GM21515 (cell line): ENCODE results near the gene TMEM144.
"Not testable (repeated sequence)": the region's sequence is repeated elsewhere in the genome, so short reads cannot be mapped to it uniquely, and the experiment has no call there.

Source experiments
- ATAC-seq: cut with Tn5 transposase; IDR thresholded peaks from one replicate; pipeline ENCODE4 v1.9.1; 2021; ENCODE audit not compliant: unreplicated experiment

Gene TMEM144

DNA sequence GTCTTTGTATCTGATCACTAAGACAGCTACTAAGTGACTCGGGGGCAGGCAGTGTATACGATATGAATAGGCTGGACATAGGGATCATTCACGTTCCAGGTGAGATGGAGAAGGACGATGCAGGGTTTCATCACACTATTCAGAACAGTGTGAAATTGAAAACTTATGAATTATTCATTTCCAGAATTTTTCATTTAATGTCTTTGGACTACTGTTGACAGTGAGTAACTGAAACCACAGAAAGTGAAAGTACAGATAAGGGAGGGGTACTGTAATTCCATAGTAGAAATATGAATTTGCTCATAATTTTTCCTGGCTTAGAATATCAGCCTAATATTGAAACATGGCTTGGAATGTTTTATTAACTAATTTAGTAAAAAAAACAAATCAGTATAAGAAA lies 24.4 kb downstream of the TMEM144 start:
- no peak for ATAC-seq

- ATAC-seq, result no peak
Observed at GRCh38 chr4:158236304-158237030, 26.2 kb downstream of the TMEM144 start.

- ATAC-seq, result no peak
Observed at GRCh38 chr4:158238575-158238974, 28.3 kb downstream of the TMEM144 start.

DNA sequence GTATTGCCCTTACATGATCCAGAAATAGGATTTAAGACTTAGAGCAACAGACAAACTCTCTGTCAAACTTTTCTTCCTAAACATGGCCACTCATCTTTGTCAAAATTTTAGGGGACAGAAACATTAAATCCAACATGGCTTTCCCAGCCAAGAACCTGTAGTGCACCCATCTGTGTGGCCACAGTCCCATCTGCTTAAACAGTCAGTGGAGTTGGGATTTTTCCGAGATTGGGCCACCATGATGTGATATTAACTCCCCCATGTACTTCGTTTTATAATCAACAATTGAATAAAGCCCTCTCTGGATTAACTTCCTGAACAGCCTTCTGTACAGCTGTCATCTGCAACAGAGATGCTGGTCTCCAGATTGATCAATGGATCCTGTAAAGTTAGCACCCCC lies 28.9 kb downstream of the TMEM144 start:
- ATAC-seq, result no peak

DNA sequence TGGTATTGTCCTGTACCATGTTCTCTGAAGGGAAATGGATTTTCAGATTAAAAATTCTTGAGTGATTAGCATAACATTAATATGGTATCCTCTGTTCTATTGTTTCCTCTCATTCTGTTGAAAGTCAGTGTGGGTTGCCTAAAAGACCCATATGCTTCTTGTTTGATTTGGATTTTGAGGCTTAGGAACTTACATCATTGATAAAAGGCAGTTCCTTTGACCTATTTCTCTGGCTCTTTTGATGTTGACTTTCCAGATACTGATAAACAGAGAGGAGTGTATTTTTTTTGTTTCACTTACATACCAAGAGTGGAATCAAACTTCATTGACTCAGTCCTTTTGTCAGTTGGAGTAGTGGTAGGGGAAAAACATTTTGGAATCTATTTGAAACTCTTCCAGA lies 32.8 kb downstream of the TMEM144 start:
- no peak for ATAC-seq

DNA sequence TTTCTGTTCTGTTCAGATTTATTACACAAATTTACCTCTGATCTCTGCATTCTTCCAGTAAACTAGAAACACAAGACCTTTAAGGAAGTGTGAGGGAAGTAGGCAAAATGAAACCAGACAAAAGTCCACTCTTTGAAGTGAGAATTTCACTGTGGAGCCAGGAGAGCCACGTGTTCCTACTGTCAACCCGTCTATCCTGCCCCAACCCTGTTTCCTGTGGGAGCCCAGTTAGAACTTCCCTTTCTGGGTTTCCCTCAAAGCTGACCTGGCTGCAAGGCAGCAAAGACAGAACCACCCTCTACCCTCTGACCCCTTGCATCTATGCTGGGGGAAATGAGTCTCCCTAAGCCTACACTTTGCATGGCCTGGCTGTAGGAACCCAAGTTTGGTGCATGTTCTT lies 40.0 kb downstream of the TMEM144 start:
- ATAC-seq, result no peak

- peak; percentile 77 for ATAC-seq
Observed at GRCh38 chr4:158253350-158253980, 43.2 kb downstream of the TMEM144 start.

GRCh38 chr4:158254292-158254691 lies 44.0 kb downstream of the TMEM144 start:
- ATAC-seq, result no peak

DNA sequence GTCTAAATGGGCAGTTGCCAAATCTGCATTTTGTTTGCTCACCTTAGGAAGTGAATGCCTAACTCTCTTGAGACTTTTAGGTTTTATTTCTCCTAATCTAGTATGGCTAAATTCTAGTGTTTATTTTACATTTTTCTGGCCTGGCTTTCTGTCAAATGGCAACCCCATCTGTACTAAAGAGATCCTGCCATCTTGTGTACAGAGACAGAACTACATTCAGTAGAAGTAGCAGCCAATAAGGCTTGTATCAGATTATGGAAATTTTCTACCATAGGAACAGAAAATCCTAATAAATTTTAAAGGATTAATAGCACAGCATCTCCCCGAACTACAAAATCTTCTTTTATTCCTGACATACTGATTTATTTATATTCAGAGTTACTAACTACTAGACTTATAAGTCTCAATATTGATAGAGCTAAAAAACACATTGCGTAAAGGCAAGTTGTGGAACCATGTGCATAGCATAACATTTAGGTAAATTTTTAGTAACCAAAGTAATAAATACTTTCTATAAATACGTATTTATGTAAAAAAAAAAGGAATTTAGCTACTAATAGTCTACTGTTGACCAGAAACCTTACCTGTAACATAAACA lies 45.5 kb downstream of the TMEM144 start:
- ATAC-seq, result peak; percentile 70

DNA sequence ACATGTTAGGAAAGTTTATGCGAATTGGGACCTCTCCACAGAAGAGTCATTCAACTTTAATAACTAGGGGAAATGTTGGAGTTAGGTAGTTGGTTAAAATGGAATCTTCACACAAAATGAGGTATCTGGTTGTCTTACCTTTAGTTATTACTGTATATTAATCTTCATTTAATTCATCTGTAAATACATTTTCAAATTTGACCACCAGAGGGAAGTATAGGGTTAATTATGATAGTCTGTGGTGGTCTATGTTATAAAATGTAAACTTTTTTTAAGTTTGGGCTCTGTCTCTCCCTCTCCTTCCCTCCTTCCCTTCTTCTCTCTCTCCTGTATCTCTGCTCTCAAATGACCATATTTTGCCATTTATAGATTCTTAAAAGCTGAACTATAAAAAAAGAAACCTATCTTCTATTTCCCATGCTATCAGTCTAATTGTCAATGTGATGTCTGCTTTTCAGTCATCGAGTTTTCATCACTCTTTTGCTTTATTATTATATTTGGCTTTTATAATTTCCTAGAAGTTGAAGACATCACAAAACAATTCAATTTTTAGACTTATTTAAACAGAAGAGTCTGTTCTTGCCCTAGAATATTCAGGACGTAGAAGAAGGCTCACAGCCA lies 49.8 kb downstream of the TMEM144 start:
- ATAC-seq, result peak; percentile 45

GRCh38 chr4:158261480-158261879 lies 51.2 kb downstream of the TMEM144 start:
- no peak for ATAC-seq

DNA sequence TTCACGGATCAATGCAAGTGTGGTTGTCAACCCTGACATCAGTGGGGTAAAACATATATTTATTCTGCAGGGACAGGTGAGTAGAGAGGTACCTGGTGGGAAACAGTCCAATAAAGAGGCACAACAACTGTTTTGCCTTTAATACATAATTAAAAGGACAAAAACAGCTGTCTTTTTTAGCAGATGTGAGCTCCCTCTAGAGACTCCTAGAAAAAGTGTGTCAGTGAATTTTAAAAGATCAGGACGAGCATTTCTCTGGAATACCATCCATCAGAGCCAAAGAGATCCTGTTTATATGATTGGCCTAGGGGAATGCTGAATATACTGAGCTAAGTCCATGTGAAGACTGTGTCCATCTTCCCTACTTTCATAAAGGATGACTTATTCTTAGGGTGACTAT lies 58.3 kb downstream of the TMEM144 start:
- no peak for ATAC-seq

DNA sequence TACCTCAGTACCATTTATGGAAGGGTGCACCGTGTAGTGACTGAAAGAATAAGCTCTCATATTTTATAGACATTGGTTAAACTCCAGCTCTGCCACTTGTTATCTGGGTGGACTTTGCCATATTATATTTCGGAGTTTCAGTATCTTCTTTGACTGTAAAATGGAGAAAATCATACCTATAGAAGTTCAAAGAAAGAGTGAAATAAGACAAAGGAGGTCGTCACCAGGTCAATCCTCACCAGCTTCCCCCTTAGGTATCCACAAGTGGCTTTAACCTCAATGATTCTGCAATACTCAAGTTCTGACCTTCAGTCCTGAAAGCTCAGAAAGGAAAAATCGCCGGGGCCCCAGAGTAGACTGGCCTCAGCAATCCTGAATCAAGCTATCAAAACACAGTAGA lies 64.3 kb downstream of the TMEM144 start:
- ATAC-seq, result no peak

GRCh38 chr4:158277558-158277957 lies 67.3 kb downstream of the TMEM144 start:
- no peak for ATAC-seq

DNA sequence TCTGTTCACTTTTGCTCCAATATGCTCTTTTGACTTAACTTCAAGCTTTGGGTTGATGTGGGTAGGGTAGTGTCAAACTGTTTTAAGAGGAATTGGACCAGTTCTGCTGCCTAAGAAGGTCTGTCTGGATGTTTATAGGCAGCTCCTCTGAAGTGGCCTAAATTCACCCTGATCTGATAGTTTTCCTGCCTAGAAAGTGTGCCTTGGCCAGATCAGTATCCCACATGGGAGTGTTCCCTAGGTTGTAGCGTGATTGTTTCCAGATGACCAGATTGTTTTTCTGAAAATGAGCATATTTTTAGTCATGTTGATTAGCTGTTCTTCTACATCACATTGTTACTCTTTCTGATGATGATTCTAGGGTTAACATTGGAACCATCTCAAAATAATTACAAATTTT lies 68.8 kb downstream of the TMEM144 start:
- not testable (repeated sequence) for ATAC-seq

GRCh38 chr4:158280856-158281255 lies 70.6 kb downstream of the TMEM144 start:
- ATAC-seq, result no peak

- ATAC-seq, result no peak
Observed at GRCh38 chr4:158282252-158282651, 72.0 kb downstream of the TMEM144 start.

GRCh38 chr4:158285429-158286216 lies 75.3 kb downstream of the TMEM144 start:
- no peak for ATAC-seq

- no peak for ATAC-seq
Observed at GRCh38 chr4:158290912-158291311, 80.6 kb downstream of the TMEM144 start.

DNA sequence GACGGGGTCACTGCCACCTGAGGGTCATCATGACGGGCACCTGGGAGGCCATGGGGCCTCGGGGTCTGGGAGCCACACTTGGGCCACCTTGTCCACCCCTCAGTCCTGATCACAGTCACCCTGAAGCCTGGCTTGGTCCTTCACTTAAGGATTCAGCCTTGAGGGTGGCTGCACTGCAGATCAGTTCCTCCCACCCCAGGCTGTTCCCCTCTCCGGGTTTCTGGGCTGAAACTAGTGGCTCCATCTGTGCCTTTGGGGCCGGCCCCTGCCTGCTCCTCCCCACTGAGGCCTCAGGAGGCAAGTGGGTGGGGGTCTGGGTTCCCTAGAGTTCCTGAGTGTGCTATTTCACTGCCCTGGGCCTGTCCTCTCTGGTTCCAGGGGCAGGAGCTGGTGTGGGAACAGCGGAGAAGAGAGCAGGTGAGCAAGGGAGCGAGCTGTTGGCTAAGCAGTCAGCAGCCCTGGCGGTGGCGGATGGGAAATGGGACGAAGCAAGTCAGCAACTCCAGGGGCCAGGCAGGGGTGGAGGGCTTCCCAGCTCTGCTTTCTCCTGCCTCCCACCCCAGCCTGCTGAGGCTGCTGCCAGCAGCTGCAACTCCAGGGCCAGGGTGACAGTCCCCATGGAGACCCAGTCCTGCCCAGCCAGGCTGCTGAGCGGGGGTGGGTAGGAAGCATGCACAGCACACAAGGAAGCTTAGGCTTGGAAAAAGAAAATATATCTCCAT lies 81.2 kb downstream of the TMEM144 start:
- no peak for ATAC-seq

DNA sequence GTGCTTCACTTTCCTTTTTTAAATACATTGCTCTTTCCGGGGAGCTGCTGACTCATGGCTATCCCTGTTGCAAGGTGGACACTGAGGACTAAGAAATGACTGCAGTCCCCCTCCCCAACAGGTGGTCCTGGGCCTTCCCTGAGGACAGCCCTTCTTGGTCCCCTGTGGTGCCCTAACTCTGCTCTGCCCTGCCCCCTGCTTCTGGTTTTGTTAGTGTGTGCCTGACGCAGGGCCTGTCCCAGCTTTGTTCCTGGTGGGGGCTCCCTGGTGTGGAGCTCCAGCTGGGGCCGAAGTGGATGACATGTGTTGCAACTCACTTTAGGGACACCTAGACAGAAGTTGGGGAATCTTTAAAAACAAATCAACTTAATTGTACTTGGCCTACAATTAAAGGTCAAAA lies 81.9 kb downstream of the TMEM144 start:
- ATAC-seq, result no peak
